HG02970 (cell line): ENCODE results near the gene CLN6.
"Not testable (repeated sequence)": the region's sequence is repeated elsewhere in the genome, so short reads cannot be mapped to it uniquely, and the experiment has no call there.

ENCODE experiments used
- ATAC-seq: cut with Tn5 transposase; IDR thresholded peaks from one replicate; pipeline ENCODE4 v1.9.1; 2021; ENCODE audit warnings: mild to moderate bottlenecking, moderate library complexity, moderate number of reproducible peaks; ENCODE audit not compliant: unreplicated experiment, low FRiP score

Gene CLN6

DNA sequence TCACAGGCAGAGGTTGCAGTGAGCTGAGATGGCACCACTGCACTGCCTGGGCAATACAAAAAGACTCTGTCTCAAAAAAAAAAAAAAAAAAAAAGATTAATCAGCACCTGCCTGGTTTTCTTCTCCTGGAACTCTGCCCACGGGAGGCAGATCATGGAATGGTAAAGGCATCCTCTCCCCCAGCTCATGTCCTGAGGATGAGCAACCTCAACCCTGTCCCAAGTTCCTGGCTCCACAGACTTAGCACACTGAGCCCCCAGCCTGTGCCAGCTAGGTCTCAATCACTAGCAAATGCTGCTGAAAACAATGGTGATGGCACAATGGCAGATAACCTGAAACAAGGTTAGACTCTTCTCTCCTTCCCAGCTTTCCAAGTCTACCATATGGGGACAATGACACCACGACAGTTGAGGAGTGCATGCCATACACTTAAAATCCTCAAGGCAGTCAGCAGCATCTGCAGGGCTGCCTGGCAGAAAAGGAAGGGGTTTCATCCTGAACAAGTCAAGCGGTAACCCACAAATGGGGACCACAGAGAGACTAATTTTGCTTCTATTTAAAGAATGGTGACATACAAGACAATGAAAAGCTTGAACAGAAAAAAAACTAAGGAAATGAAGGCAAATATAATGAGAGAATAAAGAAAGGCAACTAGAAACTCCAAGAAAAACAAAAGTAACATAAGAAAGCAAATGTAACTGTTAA is 4.8 kb downstream of the CLN6 start:
- no peak for ATAC-seq

DNA sequence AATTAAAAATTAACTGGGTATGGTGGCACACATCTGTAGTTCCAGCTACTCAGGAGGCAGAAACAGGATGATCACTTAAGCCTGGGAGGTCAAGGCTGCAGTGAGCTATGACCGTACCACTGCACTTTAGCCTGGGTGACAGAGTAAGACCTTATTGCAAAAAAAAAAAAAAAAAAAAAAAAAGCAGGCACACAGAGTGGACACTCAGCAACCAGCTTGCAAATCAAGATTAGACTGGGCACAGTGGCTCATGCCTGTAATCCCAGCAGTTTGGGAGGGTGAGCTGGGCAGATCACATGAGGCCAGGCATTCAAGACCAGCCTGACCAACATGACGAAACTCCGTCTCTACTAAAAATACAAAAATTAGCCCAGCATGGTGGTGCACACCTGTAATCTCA is 5.4 kb downstream of the CLN6 start:
- no peak for ATAC-seq

DNA sequence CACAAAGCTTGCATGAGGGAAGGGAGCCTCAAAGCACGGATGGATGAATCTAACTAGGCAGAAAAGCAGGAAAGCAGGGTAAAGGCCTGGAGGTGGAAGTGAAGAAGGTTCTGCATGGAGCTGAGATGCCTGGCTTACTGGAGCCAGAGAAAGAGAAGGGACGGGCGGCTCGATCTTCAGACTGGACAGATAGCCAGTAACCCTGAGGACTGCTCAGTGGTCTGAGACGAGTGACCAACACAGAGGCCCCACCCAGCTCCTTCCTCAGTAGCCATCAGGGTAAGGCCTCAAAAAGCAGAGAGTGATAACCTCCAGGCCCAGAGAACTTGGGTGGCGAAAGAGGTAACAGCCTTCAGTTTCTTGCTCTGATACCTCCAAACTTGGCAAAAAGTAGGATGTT is 6.4 kb downstream of the CLN6 start:
- no peak for ATAC-seq

DNA sequence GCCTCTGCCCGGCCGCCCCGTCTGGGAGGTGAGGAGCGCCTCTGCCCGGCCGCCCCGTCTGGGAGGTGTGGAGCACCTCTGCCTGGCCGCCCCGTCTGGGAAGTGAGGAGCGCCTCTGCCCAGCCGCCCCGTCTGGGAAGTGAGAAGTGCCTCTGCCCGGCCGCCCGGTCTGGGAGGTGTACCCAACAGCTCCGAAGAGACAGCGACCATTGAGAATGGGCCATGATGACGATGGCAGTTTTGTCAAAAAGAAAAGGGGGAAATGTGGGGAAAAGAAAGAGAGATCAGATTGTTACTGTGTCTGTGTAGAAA is 7.1 kb downstream of the CLN6 start:
- not testable (repeated sequence) for ATAC-seq

DNA sequence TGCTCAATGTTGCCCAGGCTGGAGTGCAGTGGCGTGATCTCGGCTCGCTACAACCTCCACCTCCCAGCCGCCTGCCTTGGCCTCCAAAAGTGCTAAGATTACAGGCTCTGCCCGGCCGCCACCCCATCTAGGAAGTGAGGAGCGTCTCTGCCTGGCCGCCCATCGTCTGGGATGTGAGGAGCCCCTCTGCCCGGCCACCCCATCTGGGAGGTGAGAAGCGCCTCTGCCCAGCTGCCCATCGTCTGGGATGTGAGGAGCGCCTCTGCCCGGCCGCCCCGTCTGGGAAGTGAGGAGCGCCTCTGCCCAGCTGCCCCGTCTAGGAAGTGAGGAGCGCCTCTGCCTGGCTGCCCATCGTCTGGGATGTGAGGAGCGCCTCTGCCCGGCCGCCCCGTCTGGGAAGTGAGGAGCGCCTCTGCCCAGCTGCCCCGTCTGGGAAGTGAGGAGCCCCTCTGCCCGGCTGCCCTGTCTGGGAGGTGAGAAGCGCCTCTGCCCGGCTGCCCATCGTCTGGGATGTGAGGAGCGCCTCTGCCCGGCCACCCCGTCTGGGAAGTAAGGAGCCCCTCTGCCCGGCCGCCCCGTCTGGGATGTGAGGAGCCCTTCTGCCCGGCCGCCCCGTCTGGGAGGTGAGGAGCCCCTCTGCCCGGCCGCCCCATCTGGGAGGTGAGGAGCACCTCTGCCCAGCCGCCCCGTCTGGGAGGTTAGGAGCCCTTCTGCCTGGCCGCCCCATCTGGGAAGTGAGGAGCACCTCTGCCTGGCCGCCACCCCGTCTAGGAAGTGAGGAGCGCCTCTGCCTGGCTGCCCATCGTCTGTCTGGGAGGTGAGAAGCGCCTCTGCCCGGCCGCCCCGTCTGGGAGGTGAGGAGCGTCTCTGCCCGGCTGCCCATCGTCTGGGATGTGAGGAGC is 7.7 kb downstream of the CLN6 start:
- ATAC-seq: not testable (repeated sequence)

DNA sequence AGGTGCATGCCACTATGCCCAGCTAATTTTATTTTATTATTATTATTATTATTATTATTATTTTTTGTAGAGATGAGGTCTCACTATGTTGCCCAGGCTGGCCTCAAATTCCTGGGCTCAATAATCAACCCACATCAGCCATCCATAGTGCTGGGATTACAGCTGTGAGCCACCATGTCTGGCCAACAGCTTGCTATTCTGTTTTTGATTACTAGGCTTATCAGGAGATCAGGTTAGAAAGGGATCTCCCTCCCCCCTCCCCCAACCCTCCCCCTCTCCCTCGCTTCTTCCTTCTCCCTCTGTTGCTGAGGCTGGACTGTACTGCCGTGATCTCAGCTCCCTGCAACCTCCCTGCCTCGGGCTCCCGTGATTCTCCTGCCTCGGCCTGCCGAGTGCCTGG is 8.6 kb downstream of the CLN6 start:
- no peak for ATAC-seq

DNA sequence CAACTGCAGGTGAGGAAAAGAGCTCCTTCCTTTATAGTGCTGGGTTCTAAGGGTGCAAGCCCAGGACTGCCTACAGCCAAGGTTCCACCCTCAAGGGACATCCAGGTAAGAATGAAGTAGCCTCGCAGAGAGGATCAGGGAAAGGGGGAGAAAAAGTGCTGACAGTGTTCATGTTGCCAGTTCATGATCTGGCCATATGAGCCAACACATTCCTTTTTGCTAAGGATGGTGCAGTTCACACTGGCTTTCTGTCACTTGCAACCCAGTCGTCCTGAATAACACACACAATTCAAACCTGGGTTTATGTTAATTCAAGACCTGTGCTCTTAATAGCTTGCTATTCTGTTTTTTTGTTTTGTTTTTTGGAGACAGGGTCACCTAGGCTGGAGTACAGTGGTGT is 9.0 kb downstream of the CLN6 start:
- ATAC-seq: no peak

DNA sequence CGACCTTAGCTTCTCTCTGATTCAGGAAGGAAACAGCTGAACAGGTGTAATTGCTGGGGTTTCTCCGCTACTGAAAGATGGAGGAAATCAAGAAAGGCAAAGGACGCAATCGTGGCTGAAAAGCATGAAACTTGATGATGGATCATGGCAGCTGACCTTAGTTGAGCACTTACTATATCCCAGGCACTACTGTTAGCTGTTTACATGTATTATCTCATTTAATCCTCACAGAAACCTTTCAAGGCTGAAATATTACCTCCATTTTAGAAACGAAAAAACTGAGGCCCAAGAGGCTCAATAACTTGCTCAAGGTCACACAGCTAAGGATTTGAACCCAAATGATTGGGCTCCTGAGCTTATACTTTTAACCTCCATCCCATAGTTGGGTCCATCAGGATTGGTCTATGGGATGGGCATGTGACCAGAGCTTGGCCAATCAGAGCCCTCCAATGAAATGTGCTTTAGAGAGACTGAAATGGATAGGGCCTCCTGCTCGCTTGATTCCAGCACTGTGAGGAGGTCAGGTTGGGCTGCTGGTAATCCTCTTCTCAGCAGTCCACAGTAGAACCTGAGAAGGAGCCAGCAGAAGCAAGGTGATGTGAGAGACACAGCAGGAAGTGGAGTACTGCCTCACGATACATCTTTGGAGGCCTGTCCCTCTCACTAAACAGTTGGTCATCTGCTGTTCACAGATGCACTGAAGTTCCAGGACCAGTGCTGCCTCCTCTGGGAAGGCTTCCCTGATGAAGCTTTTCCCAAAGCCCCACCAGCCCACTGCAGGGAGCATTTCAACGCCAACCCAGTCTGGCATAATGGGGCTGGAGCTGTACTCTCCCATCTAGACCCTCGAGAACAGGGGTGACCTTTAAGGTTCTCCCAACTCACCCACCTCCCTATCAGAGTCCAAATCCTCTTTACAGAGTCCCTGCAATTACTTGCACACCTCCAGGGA is 10.4 kb downstream of the CLN6 start:
- ATAC-seq: no peak

DNA sequence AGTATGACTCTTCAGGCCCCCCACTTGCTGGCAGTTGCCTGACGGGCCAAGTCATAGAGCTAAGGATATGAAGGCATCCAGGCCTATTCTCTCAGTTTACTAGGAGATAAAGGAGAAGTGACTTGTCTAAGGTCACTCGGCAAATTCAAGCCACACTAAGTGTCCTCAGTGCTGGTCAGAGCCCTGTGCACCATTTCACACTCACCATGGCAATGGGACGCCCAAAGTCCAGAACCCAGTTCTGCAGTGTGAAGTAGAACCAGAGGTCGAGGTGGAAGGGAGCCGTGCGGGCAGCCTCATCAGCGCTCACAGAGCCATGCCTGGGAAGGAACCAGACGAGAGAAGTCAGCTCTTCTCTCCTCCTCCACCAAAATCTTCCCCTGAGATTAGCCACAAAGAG is 11.2 kb downstream of the CLN6 start:
- ATAC-seq: no peak

DNA sequence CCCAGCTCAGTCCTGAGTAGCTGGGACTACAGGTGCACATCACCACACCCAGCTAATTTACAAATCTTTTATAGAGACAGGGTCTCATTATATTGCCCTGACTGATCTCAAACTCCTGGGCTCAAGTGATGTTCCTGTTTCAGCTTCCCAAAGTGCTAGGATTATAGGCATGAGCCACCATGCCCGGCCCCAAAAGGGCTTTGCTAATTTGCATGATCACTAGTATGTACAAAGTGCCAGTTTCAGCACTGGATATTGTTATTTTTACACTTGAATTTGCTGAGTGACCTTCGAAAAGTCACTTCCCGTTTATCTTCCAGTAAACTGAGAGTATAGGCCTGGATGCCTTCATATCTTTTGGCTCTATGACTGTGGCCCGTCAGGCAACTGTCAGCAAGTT is 12.2 kb downstream of the CLN6 start:
- no peak for ATAC-seq

DNA sequence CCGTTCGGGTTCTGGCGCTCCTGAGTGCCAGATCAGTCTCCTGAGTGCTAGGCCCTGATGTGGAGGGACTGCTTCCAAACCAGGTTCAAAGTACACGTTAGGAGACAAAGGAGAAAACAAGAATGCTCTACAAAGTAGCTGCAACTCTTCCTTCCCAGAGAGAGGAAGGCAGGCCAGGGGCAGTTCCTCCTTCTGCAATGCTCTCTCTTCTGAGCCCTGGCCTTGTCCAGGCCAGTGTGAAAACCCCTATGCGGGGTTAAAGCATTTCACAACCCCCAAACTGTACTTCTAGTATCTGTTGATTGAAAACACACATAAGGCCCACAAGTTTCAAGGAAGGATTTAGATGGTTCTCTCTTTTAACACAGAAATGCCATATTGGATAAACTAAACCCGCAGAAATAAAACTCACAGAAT is 14.7 kb downstream of the CLN6 start:
- no peak for ATAC-seq

DNA sequence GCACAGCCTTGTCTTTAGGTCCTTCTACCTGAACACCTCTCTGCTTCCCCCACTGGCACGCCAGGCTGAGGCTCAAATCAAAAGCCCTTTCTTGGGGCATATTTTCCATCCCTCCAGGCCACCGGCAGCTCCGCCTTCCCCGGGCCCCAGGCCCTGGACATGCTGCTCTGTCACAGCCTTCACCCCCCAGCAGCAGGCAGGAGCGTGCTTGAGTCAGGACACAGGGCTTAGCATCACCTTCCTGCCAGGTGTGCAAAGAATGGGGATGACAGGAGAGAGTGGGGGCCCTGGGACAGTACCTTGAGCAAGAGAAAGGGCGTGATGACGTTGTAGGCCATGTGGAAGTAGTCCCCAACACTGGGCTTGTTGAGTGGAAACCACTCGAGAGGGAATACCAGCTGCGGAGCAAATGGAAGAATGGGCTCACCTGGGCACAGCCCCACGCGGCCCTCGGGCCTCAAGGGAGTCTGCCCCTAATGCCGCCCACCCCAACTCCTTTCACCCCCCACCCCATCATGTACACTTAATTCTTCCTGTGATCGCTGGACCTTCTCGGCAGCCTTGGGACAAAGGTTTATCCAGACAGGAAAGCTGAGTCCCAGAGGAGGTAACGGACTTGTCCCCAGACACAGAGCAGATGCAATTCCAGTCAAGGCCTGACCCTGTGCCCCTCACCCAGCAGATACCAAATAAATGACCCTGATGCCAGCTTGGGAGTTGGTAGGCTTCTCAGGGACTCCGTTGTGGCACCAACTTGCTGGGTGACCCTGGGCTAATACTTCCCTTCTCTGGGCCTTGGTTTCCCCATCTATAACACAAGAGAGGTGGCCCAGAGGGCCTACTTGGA is 15.3 kb downstream of the CLN6 start:
- ATAC-seq: no peak

DNA sequence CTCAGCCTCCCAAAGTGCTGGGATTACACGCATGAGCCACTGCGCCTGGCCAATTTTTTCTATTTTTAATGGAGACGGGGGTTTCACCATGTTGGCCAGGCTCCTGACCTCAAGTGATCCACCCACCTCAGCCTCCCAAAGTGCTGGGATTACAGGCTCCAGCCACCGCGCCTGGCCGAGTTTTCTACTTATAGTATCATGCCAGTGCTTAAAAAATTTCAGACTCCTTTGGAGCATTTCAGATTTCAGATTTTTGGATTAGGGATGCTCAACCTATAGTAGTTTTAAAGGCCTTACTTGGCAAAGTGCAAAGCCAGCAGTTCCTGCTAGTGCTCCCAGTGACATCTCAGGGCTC is 16.1 kb downstream of the CLN6 start:
- not testable (repeated sequence) for ATAC-seq

DNA sequence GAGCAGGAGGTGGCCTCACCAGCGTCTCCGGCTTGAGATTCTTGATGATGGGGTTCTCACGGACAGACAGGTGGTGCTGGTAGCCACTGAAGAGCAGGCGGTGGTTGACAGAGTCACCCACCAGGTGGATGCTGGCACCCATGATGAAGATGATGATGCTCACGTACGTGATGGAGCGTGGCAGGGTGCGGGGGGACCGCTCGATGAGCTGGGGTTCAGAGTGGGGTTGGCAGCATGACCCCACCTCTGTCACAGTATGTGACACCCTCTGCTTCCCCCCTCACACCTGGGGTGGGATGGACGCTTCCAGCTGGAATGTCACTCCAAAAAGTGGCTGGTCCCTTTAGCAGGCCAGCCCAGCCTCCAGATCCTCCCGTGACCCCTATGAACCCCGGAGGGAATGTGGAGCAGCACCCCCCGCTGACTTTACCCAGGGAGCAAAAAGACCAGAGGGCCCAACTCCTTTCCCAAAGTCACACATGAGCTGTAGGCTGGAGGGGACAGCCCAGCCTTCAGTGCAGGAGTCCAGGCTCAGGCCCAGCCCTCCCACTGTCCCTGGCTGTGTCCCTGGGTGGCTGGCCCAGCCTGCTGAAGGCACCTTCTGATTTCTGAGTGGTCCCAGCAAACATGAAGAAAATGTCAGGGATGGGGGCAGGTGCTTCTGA is 17.7 kb downstream of the CLN6 start:
- no peak for ATAC-seq

DNA sequence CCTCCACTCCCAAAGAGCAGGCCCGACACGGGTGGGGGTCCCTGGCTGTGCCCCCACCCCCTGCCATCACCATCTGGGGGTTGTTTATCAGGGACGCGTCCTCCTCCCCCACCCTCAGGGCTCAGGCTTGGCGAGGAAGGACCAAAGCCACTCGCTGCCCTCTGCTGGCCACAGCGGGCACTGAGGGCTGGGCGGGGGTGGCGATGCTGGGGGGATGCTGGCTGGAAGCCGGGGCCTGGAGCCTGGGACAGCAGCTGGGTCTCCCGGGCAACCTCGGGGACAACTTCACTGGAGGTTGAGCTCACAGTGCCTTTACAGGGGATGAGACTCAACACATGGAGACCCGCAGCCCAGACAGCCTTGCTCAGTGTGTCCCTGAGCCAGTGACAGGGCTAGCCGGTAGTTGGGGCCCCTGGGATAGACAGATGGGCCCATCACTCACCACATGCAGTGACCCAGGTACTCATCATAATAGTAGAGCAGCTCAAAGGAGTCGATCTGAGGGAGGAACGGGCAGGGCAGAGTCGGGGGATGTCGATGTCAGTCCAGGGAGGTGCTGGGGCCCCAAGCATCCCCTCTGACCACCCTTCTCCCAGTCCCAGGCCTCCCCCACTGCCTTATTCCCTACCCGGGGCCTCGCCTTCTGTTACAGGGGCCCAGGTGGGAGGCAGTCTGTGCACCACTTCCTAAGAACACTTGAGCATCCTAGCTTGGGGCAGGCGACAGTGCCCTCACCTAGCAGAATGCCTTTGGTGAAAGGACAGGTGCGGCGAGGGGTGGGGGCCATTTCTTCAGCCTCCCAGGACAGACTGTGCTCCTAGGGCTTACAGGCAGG is 18.5 kb downstream of the CLN6 start:
- no peak for ATAC-seq

DNA sequence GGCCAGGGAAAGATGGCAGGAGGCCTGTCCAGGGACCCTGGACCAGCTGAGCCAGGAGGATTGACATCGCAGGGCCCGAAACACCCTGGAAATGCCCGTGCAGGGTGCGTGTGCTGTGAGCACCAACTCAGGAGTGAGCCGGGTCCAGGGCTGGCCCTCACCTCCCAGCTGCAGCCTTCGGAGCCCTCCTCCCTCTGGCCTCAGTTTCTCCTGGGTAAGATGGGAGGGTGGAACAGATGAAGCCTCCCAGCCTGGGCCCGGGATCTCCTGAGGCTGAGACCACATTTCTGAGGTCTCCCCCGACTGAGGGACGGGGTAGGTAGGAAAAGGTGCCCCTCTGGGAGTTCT is 19.1 kb downstream of the CLN6 start:
- no peak for ATAC-seq

DNA sequence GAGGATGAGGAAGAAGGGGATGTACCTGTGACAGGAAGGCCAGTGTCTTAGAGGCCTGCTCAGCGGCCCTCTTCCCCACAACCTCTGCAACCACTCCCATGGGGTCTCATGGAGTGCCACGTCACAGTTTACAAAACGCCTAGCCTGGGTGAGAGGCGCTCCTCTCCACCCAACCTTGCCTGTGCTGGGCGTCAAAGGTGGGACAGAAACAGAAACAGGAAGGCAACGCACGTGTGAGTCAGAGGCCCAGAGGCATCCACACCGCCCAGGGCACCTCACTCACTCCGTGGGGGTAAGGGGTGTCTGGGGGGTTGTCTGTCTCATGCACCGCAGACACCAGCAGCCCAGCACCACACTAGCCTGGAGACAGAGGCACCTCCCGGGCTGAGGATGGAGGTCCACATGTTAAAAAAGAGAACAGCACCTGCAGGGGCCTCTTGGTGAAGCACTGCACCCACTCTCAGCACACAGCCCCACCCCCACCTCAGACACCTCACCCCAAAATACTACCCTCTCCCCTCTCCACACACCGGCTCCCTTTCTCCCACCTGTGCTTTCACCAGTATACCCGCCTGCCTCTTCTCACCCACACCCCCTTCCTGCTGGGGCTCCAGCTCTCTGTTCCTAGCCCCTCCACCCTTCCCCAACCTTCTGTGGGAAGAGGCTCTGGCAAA is 19.7 kb downstream of the CLN6 start:
- no peak for ATAC-seq

DNA sequence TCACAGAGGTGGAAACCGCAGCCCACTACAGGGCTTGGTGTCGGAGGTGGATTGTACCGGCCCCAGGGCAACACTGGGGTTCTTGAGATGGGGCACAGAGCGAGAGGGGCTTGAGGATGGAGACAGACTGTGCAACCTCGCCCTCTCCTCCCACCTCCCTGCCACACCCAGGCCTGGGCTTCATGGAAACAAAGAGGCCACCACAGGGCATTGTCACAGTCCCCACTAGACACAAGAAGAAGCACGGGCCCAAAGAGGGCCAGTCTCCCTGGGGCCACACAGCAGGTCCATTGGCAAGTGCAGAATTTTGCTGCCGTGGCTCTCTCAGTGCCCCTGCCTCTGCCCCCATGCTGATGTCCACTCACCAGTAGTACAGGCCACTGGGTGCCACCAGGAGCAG is 20.3 kb downstream of the CLN6 start:
- no peak for ATAC-seq
